Amniotic epithelial cell (primary cell): ENCODE data around the gene GLCE.
"Not testable (repeated sequence)": the region's sequence is repeated elsewhere in the genome, so short reads cannot be mapped to it uniquely, and the experiment has no call there.

Experiments
- DNase-seq: peaks from one replicate; pipeline ENCODE4 v3.0.0-alpha.2; 2010; ENCODE audit warnings: low read depth

GLCE gene

GRCh38 chr15:69299451-69299886, 139.0 kb downstream of the GLCE start:
- no peak for DNase-seq

DNA sequence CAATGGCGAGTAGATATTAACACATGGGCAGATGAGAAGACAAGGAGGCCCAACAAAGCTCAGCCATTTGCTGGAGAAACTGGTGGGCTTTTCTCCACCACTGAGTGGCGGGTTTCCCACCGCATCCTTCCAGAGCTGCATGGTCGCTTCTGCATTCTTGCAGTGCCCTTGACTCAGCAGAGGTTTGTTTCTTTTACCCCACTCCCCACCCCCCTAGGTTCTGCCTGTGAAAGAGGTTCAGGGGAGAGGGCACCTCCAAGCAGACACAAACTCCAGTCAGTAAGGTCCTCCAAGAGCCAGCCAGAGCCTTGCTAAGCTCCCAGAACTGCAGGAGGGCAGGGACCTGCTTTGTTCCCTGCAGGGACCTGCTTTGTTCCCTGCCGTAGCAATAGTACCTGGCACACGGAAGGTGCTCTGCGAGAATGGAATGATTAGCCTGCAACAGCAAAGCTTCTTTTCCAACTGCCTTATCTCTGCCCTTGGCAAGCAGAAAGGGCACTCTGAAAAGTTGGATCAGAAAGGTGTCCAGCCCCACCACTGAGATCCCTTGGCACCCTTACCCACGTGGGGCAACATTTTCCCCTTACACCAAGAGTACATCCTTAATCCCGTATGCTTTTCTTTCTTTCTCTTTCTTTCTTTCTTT, 139.6 kb downstream of the GLCE start:
- DNase-seq, result no peak

DNA sequence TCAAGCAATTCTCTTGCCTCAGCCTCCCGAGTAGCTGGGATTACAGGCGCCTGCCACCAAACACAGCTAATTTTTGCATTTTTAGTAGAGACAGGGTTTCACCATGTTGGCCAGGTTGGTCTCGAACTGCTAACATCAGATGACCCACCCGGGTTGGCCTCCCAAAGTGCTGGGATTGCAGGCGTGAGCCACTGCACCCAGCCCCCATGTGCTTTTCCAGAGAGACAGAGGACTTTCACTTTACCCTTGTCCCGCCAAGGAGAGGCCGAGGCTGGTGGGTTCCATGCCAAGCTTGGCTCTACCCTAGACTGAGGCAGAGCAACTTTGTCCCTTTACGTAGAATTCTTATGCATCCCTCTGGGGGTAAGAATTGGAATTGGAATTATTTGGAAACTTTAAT, 140.7 kb downstream of the GLCE start:
- DNase-seq, result not testable (repeated sequence)

DNA sequence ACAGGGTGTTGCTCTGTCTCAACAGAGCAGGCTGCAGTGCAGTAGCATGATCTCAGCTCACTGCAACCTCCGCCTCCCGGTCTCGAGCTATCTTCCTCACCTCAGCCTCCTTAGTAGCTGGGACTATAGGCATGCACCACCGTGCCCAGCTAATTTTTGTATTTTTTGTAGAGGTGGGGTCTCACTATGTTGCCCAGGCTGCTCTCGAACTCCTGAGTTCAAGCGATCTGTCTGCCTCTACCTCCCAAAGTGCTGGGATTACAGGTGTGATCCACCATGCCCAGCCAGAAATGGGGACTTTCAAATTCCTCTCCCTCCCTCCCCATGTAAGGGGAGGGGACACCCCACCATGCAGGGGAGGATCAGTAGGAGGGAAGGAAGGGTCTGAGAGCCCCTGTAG, 141.7 kb downstream of the GLCE start:
- DNase-seq, result not testable (repeated sequence)

DNA sequence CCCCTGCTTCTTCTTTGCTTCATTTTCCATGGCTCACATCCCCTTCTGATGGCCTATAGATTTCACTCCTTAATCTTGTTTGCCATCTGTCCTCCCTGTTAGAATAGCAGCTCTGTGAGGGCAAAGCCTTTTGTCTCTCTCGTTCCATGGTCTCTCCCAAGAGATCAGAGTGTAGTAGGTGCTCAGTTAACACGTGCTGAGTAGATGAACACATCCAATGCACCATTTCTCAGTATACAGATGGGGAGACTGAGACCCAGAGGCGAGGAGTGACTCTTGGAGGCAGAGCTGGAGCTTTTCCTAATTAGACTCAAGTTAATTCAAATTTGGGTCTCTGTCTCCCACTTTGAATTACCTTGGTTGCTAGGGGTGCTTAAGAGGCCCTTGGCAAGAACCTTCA, 142.5 kb downstream of the GLCE start:
- no peak for DNase-seq

DNA sequence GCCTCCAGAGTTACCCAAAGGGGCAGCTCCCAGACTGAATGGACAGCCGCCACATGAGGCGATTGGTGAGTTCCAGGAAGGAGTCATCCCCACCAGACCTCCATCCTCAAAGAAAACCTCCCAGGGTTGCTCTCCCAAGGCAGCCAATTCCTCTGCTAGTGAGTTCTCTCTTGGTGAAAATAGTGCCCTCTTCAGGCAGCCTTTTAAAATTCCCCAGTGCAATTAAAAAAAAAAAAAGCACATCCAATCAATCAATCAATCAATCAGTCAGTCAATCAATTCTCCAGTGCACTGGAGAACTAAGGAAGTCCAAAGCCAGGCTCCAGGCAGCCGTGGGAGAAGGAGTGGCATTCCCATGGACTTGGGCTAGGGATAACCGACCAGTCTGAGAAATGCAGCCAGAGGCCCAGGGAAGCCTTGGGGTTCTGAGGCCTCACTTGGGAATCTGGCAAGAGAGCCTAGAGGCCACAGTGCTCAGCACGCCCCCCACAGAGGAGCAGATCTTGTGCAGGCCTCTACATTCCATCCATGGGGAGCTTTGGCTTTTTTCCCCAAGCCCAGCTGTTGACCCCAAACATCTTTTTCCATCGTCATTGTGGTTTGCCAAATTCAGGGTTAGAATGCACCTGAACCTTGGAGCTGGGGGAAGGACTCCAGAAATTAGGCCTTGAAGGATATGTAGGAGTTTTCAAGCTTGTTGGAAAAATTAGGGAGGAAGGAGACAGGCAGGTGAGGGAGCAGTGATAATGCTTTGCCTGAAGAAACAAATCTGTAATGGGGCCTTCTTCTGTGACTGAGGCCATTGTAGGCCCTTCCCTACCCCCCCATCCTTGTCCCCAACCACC, 143.1 kb downstream of the GLCE start:
- peak; percentile 41 for DNase-seq

- DNase-seq, result peak; percentile 97
These were observed 143.7 kb downstream of the GLCE start for GRCh38 chr15:69304182-69304545.

DNA sequence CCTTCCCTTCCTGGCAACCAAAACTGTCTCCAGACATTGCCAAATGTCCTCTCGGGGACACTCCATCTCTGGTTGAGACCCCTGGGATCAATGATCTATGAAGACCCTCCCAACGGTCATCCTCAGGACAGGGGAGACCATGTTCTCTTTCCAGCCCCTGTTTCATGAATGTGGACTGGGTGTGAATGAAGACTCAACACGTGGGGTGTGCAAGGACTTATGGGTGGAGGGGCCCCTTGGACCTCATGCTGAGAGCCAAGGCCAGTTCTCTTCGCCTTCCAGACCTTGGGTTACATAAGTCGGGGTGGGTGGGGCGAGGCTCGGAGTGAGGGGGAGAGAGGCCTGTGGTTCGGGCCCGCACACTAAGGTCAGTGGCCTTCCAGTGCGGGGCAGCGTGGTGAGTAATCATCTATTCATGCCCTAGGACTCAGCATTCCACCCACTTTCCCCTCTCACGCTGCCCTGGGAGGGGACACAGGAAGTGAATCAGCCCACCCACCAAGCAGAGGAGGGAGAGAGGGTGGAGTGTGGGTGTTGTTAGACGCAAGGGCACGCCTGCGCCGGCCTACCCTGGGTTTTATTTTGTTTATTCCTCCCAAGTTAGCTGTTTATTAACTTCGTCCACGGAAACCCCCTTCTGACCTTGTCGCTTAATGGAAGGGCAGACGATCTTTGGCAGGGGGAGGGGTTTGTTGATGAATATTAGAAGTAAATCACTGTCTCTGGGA, 144.9 kb downstream of the GLCE start:
- DNase-seq, result peak; percentile 97

- no peak for DNase-seq
These were observed 145.6 kb downstream of the GLCE start for GRCh38 chr15:69305933-69306568.

DNA sequence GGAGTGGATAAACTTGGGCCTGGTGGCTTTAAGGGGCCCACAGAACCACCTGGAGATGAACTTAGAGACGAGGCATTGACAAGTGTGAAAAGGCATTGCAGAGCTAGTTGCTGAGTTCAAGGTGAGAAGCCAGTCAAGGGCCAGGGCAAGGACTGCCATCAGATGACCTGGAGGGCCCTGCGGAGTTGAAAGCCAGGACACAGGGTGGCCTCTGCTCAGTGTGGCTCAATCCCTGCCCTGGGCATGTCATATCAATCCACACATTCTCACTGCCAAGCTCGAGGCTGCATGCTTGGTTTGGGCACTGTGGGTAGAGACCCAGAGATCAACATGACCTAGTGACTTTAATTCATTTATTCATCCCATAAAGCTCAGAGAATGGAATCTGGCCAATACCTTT, 147.5 kb downstream of the GLCE start:
- no peak for DNase-seq

- DNase-seq, result no peak
These were observed 148.5 kb downstream of the GLCE start for GRCh38 chr15:69308949-69309348.

DNA sequence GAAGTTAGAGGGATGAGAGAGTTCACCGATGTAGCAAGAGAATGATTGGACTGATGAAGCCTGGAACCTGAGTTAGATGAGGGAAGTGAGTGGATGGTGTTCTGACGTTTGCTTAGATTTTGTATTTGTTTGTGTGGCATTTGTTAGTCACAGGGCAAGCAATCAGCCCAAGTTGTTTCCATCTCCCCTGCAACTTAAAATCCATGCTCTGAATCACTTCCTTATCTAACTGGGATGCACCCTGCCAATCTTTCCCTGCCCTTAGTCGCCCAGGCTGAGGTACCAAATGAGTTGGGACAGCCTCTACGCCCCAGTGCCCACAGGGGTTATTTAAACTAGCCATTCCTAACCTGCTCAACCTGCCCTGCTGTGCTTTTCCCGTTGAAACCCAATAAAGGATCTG, 150.9 kb downstream of the GLCE start:
- peak; percentile 45 for DNase-seq

GRCh38 chr15:69313432-69314000, 153.1 kb downstream of the GLCE start:
- DNase-seq, result no peak

- no peak for DNase-seq
These were observed 153.7 kb downstream of the GLCE start for GRCh38 chr15:69314131-69314530.

DNA sequence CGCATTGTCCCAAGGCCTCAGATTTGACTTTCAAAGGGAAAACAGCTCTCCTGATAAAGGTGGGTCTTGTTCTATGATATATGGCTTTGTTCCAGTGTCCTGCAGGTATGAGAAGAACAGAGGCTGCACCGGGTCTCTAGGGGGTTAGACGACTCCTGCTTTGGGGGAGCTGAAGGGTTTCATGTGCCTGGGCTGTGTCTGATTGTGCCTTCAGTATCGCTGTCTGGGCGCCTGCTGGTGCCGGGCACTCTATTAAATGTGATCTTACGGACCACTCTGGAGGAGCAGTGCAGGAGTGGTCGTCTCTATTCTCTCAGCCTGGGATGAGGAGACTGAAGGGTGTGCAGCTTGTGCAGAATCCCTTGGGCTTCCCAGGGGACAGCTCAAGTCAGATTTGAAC, 154.3 kb downstream of the GLCE start:
- DNase-seq, result no peak

GRCh38 chr15:69315402-69316110, 155.1 kb downstream of the GLCE start:
- no peak for DNase-seq

GRCh38 chr15:69316291-69316690, 155.9 kb downstream of the GLCE start:
- DNase-seq, result peak; percentile 17

GRCh38 chr15:69317392-69317841, 157.0 kb downstream of the GLCE start:
- no peak for DNase-seq

- DNase-seq, result no peak
These were observed 157.6 kb downstream of the GLCE start for GRCh38 chr15:69318033-69318432.

DNA sequence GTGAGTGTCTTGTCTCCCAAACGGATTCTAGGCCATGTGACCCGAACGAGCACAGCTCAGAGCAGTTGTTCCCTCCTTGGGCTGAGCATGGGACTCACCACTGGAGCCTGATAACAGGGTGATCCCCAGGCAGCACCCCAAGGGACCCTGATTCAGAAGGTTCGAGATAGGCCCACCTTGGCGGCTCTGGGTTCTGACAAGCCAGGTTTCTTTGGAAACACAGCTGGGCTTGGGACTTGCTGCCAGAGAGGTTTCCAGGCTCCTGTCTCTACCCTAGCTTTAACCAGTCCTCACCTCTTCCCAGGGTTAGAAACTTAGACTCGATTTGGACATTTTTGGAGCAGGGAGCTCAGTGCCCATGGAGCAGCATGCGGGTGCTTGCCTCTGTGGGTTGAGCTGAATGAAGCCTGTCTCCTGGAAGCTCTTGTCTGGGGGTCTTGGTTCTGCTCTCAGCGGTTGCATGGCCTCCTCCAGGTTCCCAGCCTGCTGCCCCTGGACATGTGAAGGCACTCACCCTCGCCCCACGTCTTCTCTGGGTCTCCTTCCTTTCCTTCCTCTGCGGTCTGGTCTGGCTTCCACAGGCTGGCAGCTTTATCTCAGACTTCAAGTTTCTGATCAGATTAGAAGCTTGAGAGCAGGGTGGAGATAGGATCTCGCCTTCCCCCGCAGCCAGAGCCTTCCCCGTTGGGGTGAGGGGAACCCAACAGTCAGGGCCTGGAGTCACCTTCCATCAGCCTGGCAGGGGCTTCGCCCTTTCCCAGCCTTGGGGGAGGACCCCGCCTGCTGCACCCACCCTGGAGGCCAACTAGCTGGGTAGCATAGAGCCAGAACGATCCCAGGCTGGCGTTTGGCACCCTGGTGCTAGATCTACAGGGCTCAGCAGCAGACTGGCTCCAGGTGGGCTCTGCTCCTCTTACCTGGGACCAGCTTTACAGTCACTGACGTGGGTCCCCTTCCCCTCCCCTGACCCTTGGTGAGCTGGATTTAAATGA, 159.2 kb downstream of the GLCE start:
- DNase-seq, result peak; percentile 37
